ENCODE data around the gene HOXA11. TPM values are rescaled to one million over a fixed set of nuclear protein-coding genes. Genes with fewer than 3 reads are reported as not detected.

Gene HOXA11
- polyA plus RNA-seq, 1 donor from 2014 or later = not detected

GRCh38 chr7:27176524-27176845, 8.5 kb downstream of the HOXA11 start:
- H3K9me3 ChIP-seq (ENCODE audit: low read length) = peaks cover 15% of the 10 kb centered on the region
- H3K4me3 ChIP-seq (ENCODE audit: low read length) = no peak overlapping the region
- H3F3A ChIP-seq (ENCODE audit: insufficient read depth, low read length, poor library complexity, severe bottlenecking) = no peaks in the 10 kb centered on the region
- H3K27ac ChIP-seq (ENCODE audit: low read length) = no peak overlapping the region
- no peak overlapping the region for H3K9ac ChIP-seq (ENCODE audit: low read length)
- no peaks in the 10 kb centered on the region for H3K9me2 ChIP-seq (ENCODE audit: insufficient read depth, low read length)
- H2AFZ ChIP-seq (ENCODE audit: low read depth, low read length) = no peak overlapping the region
- peaks cover 100% of the 10 kb centered on the region for H3K27me3 ChIP-seq (ENCODE audit: insufficient read depth, low read depth, low read length)
- H3K4me2 ChIP-seq (ENCODE audit: low read length) = no peak overlapping the region
- H4K20me1 ChIP-seq (ENCODE audit: insufficient read depth) = no peaks in the 10 kb centered on the region
- no peaks in the 10 kb centered on the region for H3K36me3 ChIP-seq (ENCODE audit: insufficient read depth, low read length)
- TF ChIP-seq POLR2AphosphoS5 (IDR thresholded peaks at IDR 0.05) (no peak), MXI1 (conservative IDR thresholded peaks at IDR 0.05; ENCODE audit: poor library complexity, severe bottlenecking) (no peak), REST (IDR thresholded peaks at IDR 0.05; ENCODE audit: borderline replicate concordance) (no peak), TAF1 (IDR thresholded peaks at IDR 0.05; ENCODE audit: low read depth) (no peak), RAD21 (conservative IDR thresholded peaks at IDR 0.05) (no peak), EP300 (conservative IDR thresholded peaks at IDR 0.05; ENCODE audit: poor library complexity, severe bottlenecking) (no peak), SMC3 (conservative IDR thresholded peaks at IDR 0.05; ENCODE audit: poor library complexity) (no peak), CTCF (IDR thresholded peaks at IDR 0.05; ENCODE audit: poor library complexity, severe bottlenecking) (no peak), EZH2 (IDR thresholded peaks at IDR 0.05; ENCODE audit: borderline replicate concordance, insufficient read depth, low read length, poor library complexity, severe bottlenecking) (no peak)
- no peaks in the 10 kb centered on the region for H3K79me2 ChIP-seq (replicated peaks; ENCODE audit: insufficient read depth, low read length)

GRCh38 chr7:27175626-27176523, 9.2 kb downstream of the HOXA11 start:
- no peak overlapping the region for H2AFZ ChIP-seq (ENCODE audit: low read depth, low read length)
- no peak overlapping the region for H3K4me2 ChIP-seq (ENCODE audit: low read length)
- peaks cover 15% of the 10 kb centered on the region for H3K9me3 ChIP-seq (ENCODE audit: low read length)
- H3F3A ChIP-seq (ENCODE audit: insufficient read depth, low read length, poor library complexity, severe bottlenecking) = no peaks in the 10 kb centered on the region
- H3K27ac ChIP-seq (ENCODE audit: low read length) = no peak overlapping the region
- H3K27me3 ChIP-seq (ENCODE audit: insufficient read depth, low read depth, low read length) = peaks cover 100% of the 10 kb centered on the region
- TF ChIP-seq MXI1 (conservative IDR thresholded peaks at IDR 0.05; ENCODE audit: poor library complexity, severe bottlenecking) (no peak), TAF1 (IDR thresholded peaks at IDR 0.05; ENCODE audit: low read depth) (no peak), CTCF (IDR thresholded peaks at IDR 0.05; ENCODE audit: poor library complexity, severe bottlenecking) (no peak), SMC3 (conservative IDR thresholded peaks at IDR 0.05; ENCODE audit: poor library complexity) (no peak), REST (IDR thresholded peaks at IDR 0.05; ENCODE audit: borderline replicate concordance) (no peak), EZH2 (IDR thresholded peaks at IDR 0.05; ENCODE audit: borderline replicate concordance, insufficient read depth, low read length, poor library complexity, severe bottlenecking) (no peak), RAD21 (conservative IDR thresholded peaks at IDR 0.05) (no peak), POLR2AphosphoS5 (IDR thresholded peaks at IDR 0.05) (no peak), EP300 (conservative IDR thresholded peaks at IDR 0.05; ENCODE audit: poor library complexity, severe bottlenecking) (no peak)
- no peaks in the 10 kb centered on the region for H3K36me3 ChIP-seq (ENCODE audit: insufficient read depth, low read length)
- no peaks in the 10 kb centered on the region for H4K20me1 ChIP-seq (ENCODE audit: insufficient read depth)
- no peak overlapping the region for H3K9ac ChIP-seq (ENCODE audit: low read length)
- H3K9me2 ChIP-seq (ENCODE audit: insufficient read depth, low read length) = no peaks in the 10 kb centered on the region
- H3K4me3 ChIP-seq (ENCODE audit: low read length) = no peak overlapping the region
- H3K79me2 ChIP-seq (replicated peaks; ENCODE audit: insufficient read depth, low read length) = no peaks in the 10 kb centered on the region
